H1 (cell line): ENCODE data around the gene PAX7. TPM values are rescaled to one million over a fixed set of nuclear protein-coding genes. Genes with fewer than 3 reads are reported as not detected.

Experiments
- CTCF ChIA-PET: fragments of 300-600 bp; sonication (Branson Sonifier 250); formaldehyde crosslinking; loops from one replicate; lab custom pipeline; 2021; ENCODE audit not compliant: partially characterized antibody; lab: Charles Lee
- POLR2A ChIA-PET: fragments of 300-600 bp; sonication (Branson Sonifier 250); formaldehyde crosslinking; loops from one replicate; lab custom pipeline; 2021; ENCODE audit warnings: inconsistent platforms; ENCODE audit not compliant: partially characterized antibody; lab: Charles Lee
- DNase-seq, 2 experiments: peaks; one replicate each; pipeline versions ENCODE4 v3.0.0 to v3.0.0-alpha.2; 2010 to 2022; ENCODE audit warnings: low spot score in 2 of 2, low read depth in 1 of 2, mixed read lengths in 1 of 2
- FAIRE-seq: peaks from 2 replicates; lab custom pipeline; 2011; peaks lifted over from hg19 to GRCh38; lab: Jason Lieb, UNC
- H2AFZ ChIP-seq: 2 replicates; pipeline ENCODE4 v1.8.1; 2012; ENCODE audit warnings: low read length, inconsistent platforms
- H2AK5ac ChIP-seq: 2 replicates; pipeline ENCODE4 v1.6.1; 2013; ENCODE audit warnings: low read depth, low read length
- H2BK120ac ChIP-seq: replicated peaks from 2 replicates; pipeline ENCODE3; 2013; ENCODE audit warnings: low read depth, low read length, inconsistent platforms
- H2BK12ac ChIP-seq: 2 replicates; pipeline ENCODE4 v1.6.1; 2013; ENCODE audit warnings: low read depth, low read length
- H2BK15ac ChIP-seq: 2 replicates; pipeline ENCODE4 v1.6.1; 2013; ENCODE audit warnings: low read length
- H2BK20ac ChIP-seq: 2 replicates; pipeline ENCODE4 v1.6.1; 2013; ENCODE audit warnings: low read length
- H2BK5ac ChIP-seq: 2 replicates; pipeline ENCODE4 v1.6.1; 2013; ENCODE audit warnings: low read depth, low read length
- H3K14ac ChIP-seq: 2 replicates; pipeline ENCODE4 v1.6.1; 2013; ENCODE audit warnings: inconsistent platforms; ENCODE audit not compliant: insufficient read length
- H3K18ac ChIP-seq: 2 replicates; pipeline ENCODE4 v1.6.1; 2013; ENCODE audit warnings: low read length; ENCODE audit errors: extremely low read depth
- H3K23ac ChIP-seq: 2 replicates; pipeline ENCODE4 v1.6.1; 2013; ENCODE audit warnings: inconsistent platforms; ENCODE audit not compliant: insufficient read length
- H3K23me2 ChIP-seq: 2 replicates; pipeline ENCODE4 v1.6.1; 2013; ENCODE audit warnings: low read depth, low read length
- H3K27ac ChIP-seq: 2 replicates; pipeline ENCODE4 v1.6.1; 2011; ENCODE audit warnings: low read depth, low read length, inconsistent platforms
- H3K27me3 ChIP-seq, 4 experiments: replicated peaks in 1 of 4; 1 replicate in 1 of 4; 2 replicates in 3 of 4; pipeline versions ENCODE4 v1.6.1 to v1.8.1; 2011 to 2013; ENCODE audit warnings: low read length in 3 of 4, mild to moderate bottlenecking in 3 of 4, inconsistent platforms in 2 of 4, mixed read lengths in 2 of 4, moderate library complexity in 1 of 4; ENCODE audit not compliant: control insufficient read depth in 3 of 4, insufficient read depth in 3 of 4; ENCODE audit errors: extremely low read depth in 1 of 4
- H3K36me3 ChIP-seq, 4 experiments: 2 replicates each; pipeline versions ENCODE4 v1.6.1 to v1.8.1; 2011 to 2013; ENCODE audit warnings: mild to moderate bottlenecking in 4 of 4, low read length in 3 of 4, moderate library complexity in 2 of 4, control low read depth in 1 of 4, inconsistent platforms in 1 of 4; ENCODE audit not compliant: insufficient read depth in 4 of 4, control insufficient read depth in 2 of 4
- H3K4ac ChIP-seq: replicated peaks from 2 replicates; pipeline ENCODE3; 2013; ENCODE audit warnings: low read length, low read depth, mixed read lengths, inconsistent platforms; ENCODE audit not compliant: insufficient read length
- H3K4me1 ChIP-seq, 4 experiments: replicated peaks in 1 of 4; 1 replicate in 1 of 4; 2 replicates in 3 of 4; pipeline versions ENCODE4 v1.6.1 to v1.8.1; 2011 to 2013; ENCODE audit warnings: low read length in 3 of 4, inconsistent platforms in 2 of 4, mixed read lengths in 1 of 4; ENCODE audit not compliant: insufficient read depth in 4 of 4, control insufficient read depth in 3 of 4
- H3K4me2 ChIP-seq, 2 experiments: 2 replicates each; pipeline versions ENCODE4 v1.6.1 to v1.8.1; 2011 to 2013; ENCODE audit warnings: low read depth in 2 of 2, low read length in 2 of 2, control low read depth in 1 of 2, inconsistent platforms in 1 of 2, mild to moderate bottlenecking in 1 of 2; ENCODE audit not compliant: insufficient read depth in 1 of 2
- H3K4me3 ChIP-seq, 4 experiments: fragments of 200-600, 300-600 bp in 1 of 4; sonication (generic), shearing (Covaris generic), sonication (Bioruptor Twin) in 1 of 4; 2 replicates each; pipeline versions ENCODE4 v1.5.1 to v1.8.1; 2011 to 2016; ENCODE audit warnings: low read length in 4 of 4, low read depth in 3 of 4, control low read depth in 2 of 4, inconsistent platforms in 2 of 4, mild to moderate bottlenecking in 2 of 4, mixed read lengths in 1 of 4, moderate library complexity in 1 of 4; ENCODE audit not compliant: insufficient read depth in 2 of 4; ENCODE audit errors: extremely low read depth in 1 of 4
- H3K56ac ChIP-seq: replicated peaks from 2 replicates; pipeline ENCODE3; 2013; ENCODE audit warnings: low read depth, mild to moderate bottlenecking, mixed read lengths, low read length, inconsistent platforms; ENCODE audit not compliant: insufficient read length
- H3K79me1 ChIP-seq: 2 replicates; pipeline ENCODE4 v1.6.1; 2013; ENCODE audit warnings: low read depth, low read length, control low read depth
- H3K79me2 ChIP-seq, 2 experiments: 2 replicates each; pipeline versions ENCODE4 v1.6.1 to v1.8.1; 2012 to 2013; ENCODE audit warnings: low read length in 2 of 2, mild to moderate bottlenecking in 2 of 2, inconsistent platforms in 1 of 2; ENCODE audit not compliant: insufficient read depth in 2 of 2, control insufficient read depth in 1 of 2
- H3K9ac ChIP-seq, 4 experiments: replicated peaks in 1 of 4; 1 replicate in 1 of 4; 2 replicates in 3 of 4; pipeline versions ENCODE4 v1.6.1 to v1.8.1; 2011 to 2013; ENCODE audit warnings: low read depth in 3 of 4, low read length in 3 of 4, control low read depth in 2 of 4, mild to moderate bottlenecking in 2 of 4, moderate library complexity in 2 of 4, inconsistent platforms in 1 of 4; ENCODE audit errors: extremely low read depth in 1 of 4
- H3K9me3 ChIP-seq, 2 experiments: 2 replicates each; pipeline versions ENCODE4 v1.6.1 to v1.8.1; 2012 to 2013; ENCODE audit warnings: mild to moderate bottlenecking in 2 of 2, moderate library complexity in 2 of 2, control low read depth in 1 of 2, inconsistent platforms in 1 of 2, low read depth in 1 of 2, low read length in 1 of 2, mixed read lengths in 1 of 2; ENCODE audit not compliant: insufficient read depth in 2 of 2
- H4K20me1 ChIP-seq, 2 experiments: replicated peaks in 1 of 2; 2 replicates each; pipeline versions ENCODE3 to v1.8.1; 2011 to 2013; ENCODE audit warnings: inconsistent platforms in 2 of 2, low read length in 2 of 2, mild to moderate bottlenecking in 1 of 2; ENCODE audit not compliant: insufficient read depth in 2 of 2, control insufficient read depth in 1 of 2
- H4K5ac ChIP-seq: 2 replicates; pipeline ENCODE4 v1.6.1; 2013; ENCODE audit warnings: low read length, low read depth, mixed read lengths, inconsistent platforms; ENCODE audit not compliant: insufficient read length
- H4K8ac ChIP-seq: 2 replicates; pipeline ENCODE4 v1.8.0; 2013; ENCODE audit warnings: mild to moderate bottlenecking, moderate library complexity, low read length, inconsistent platforms; ENCODE audit not compliant: insufficient read depth; ENCODE audit errors: extremely low read depth
- H4K91ac ChIP-seq: replicated peaks from 2 replicates; pipeline ENCODE3; 2013; ENCODE audit warnings: low read length, mixed read lengths, inconsistent platforms; ENCODE audit not compliant: insufficient read length
- CREB1 ChIP-seq: IDR thresholded peaks from 2 replicates; pipeline ENCODE4 v1.6.1; 2012; ENCODE audit warnings: inconsistent platforms
- KDM1A ChIP-seq: fragments of 200-600, 300-600 bp; sonication (generic); IDR thresholded peaks from 2 replicates; pipeline ENCODE4 v1.7.1; 2016; ENCODE audit warnings: mild to moderate bottlenecking, low read length, borderline replicate concordance
- WGBS, 2 experiments: shearing (Covaris generic) in 1 of 2; methylation state at CpG; one replicate each; pipeline versions ENCODE4 v1.1.6 to v1.1.7; 2013 to 2015; ENCODE audit warnings: low lambda C conversion rate in 2 of 2, mixed read lengths in 2 of 2, inconsistent platforms in 1 of 2, low coverage in 1 of 2, missing lambda C conversion rate in 1 of 2; ENCODE audit not compliant: insufficient replicate concordance in 2 of 2, insufficient coverage in 1 of 2, insufficient read length in 1 of 2; ENCODE audit errors: extremely low coverage in 1 of 2, missing lambda C conversion rate in 1 of 2; 5-methylcytosine and 5-hydroxymethylcytosine counted together
- polyA plus RNA-seq, 7 experiments: library from polyadenylated mRNA; depleted of rRNA in 3 of 7; stranded (reverse) in 5 of 7; unstranded in 2 of 7; fragments of >200 nt in 5 of 7; fragments of 200-250 nt in 2 of 7; gene quantifications; 1 replicate in 5 of 7; 2 replicates in 1 of 7; 4 replicates in 1 of 7; pipeline versions ENCODE4 v1.2.1 to v1.2.3, GENCODE V29; 2011 to 2013; ENCODE audit warnings: missing spikeins in 2 of 7, mixed read lengths in 2 of 7
- total RNA-seq: library from RNA; stranded (reverse); fragmentation: NEBNext Ultra II Directional; extraction: Animal tissue kit (Norgen Biotek cat#: 25700); gene quantifications from 2 replicates; pipeline ENCODE4 v1.2.1, GENCODE V29; 2021

PAX7 gene
- total and polyA plus RNA-seq, 2 of the 8 experiments (the other 6 are each of a cell fraction or from before 2014, with no cell fraction given) = not detected

GRCh38 chr1:18768086-18768485, 137.4 kb downstream of the PAX7 start:
- Histone ChIP-seq H3K79me1 (no peaks in the 10 kb centered on the region), H3K27me3 (peaks cover 0 to 2% (median 0%) of the 10 kb centered on the region in 4 experiments; a peak in 4 of 7 replicates), H4K8ac (no peak overlapping the region), H2AK5ac (no peak overlapping the region), H4K91ac (no peak overlapping the region), H2BK15ac (no peak overlapping the region), H3K4me3 (no peak overlapping the region), H3K56ac (no peak overlapping the region), H3K23ac (no peak overlapping the region), H4K20me1 (peaks cover 0 to 2% of the 10 kb centered on the region in 2 experiments), H2BK5ac (no peak overlapping the region), H3K4me1 (no peaks in the 10 kb centered on the region), H3K9ac (no peak overlapping the region), H2BK12ac (no peak overlapping the region), H2BK20ac (no peak overlapping the region), H4K5ac (no peak overlapping the region), H3K79me2 (no peaks in the 10 kb centered on the region), H3K36me3 (no peaks in the 10 kb centered on the region), H2BK120ac (no peak overlapping the region), H3K18ac (no peak overlapping the region), H3K9me3 (no peaks in the 10 kb centered on the region), H3K4me2 (no peak overlapping the region), H3K4ac (no peak overlapping the region), H2AFZ (no peak overlapping the region), H3K14ac (no peak overlapping the region), H3K23me2 (no peaks in the 10 kb centered on the region), H3K27ac (no peak overlapping the region)
- FAIRE-seq (no peak), DNase-seq (no peak)
- CTCF ChIA-PET = interaction anchor here (4.1 kb wide), 1 partner anchor 25 kb away, joined by 19 read pairs; no protein-coding TSS in a partner anchor
- 90% methylated on average over 4 of the region's 4 CpGs; no CpG with 5 or more reads in 1 of the 2 experiments for WGBS, 2 experiments
- TF ChIP-seq CREB1 (no peak), KDM1A (0 out of 2 replicates have a peak, but pooled peaks have one; percentile 21)
- POLR2A ChIA-PET = no interaction called here
